Large intestine (tissue), 3 donors: ENCODE measurements around the gene MT2A. TPM values are rescaled to one million over a fixed set of nuclear protein-coding genes. Genes with fewer than 3 reads are reported as not detected.
"Not testable (repeated sequence)": the region's sequence is repeated elsewhere in the genome, so short reads cannot be mapped to it uniquely, and the experiment has no call there.

ENCODE experiments used
- DNase-seq, 2 donors: peaks; one replicate each; pipeline versions ENCODE4 v3.0.0 to v3.0.0-alpha.2; 2013
- H3K27ac ChIP-seq: one replicate; pipeline ENCODE4 v1.5.1; 2013; ENCODE audit warnings: low read length
- H3K27me3 ChIP-seq: 2 replicates; pipeline ENCODE4 v1.6.1; 2013; ENCODE audit warnings: low read length; ENCODE audit not compliant: control insufficient read depth, insufficient read depth
- H3K36me3 ChIP-seq: 2 replicates; pipeline ENCODE4 v1.6.1; 2013; ENCODE audit warnings: low read length; ENCODE audit not compliant: control insufficient read depth, insufficient read depth
- H3K4me1 ChIP-seq: one replicate; pipeline ENCODE4 v1.6.1; 2013; ENCODE audit warnings: low read length; ENCODE audit not compliant: control insufficient read depth, insufficient read depth
- H3K4me3 ChIP-seq: one replicate; pipeline ENCODE4 v1.5.1; 2013; ENCODE audit warnings: low read length
- H3K9me3 ChIP-seq: one replicate; pipeline ENCODE4 v1.6.1; 2013; ENCODE audit warnings: mild to moderate bottlenecking, low read depth, low read length, moderate library complexity; ENCODE audit not compliant: control insufficient read depth
- WGBS: methylation state at CpG from one replicate; pipeline ENCODE4 v1.1.5; 2013; ENCODE audit warnings: low lambda C conversion rate; ENCODE audit not compliant: insufficient coverage; 5-methylcytosine and 5-hydroxymethylcytosine counted together
- polyA plus RNA-seq: library from polyadenylated mRNA; unstranded; fragments of 120-200 nt; gene quantifications from one replicate; pipeline ENCODE4 v1.2.1, GENCODE V29; 2013

Gene MT2A
- polyA plus RNA-seq, 1 donor, result 115 TPM

GRCh38 chr16:56576585-56577299 is 31.6 kb upstream of the MT2A start:
- Histone ChIP-seq H3K27me3 (no peaks in the 10 kb centered on the region), H3K36me3 (no peaks in the 10 kb centered on the region), H3K4me1 (no peaks in the 10 kb centered on the region), H3K4me3 (no peak overlapping the region), H3K27ac (no peak overlapping the region), H3K9me3 (no peaks in the 10 kb centered on the region)
- no CpG with 5 or more reads among the region's 8 CpGs for WGBS
- peak; percentile 83 for DNase-seq

DNA sequence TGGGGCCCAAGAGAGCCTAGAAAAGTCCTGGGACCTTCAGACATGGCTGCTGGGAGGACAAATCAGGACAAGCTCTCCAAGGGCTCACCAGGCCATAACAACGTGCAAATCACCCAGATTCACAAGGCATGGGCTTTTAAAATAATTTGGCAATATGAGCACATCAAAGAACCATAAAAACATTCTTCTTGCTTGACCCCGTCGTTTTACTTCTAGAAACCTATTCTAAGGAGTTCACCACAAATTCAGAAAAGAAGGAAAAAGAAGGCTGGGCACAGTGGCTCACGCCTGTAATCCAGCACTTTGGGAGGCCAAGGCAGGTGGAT is 31.1 kb upstream of the MT2A start:
- WGBS, result 0% methylated on average over 1 of the region's 4 CpGs
- H3K4me1 ChIP-seq, result no peaks in the 10 kb centered on the region
- H3K27me3 ChIP-seq, result no peaks in the 10 kb centered on the region
- H3K4me3 ChIP-seq, result no peak overlapping the region
- no peak overlapping the region for H3K27ac ChIP-seq
- no peaks in the 10 kb centered on the region for H3K36me3 ChIP-seq
- no peaks in the 10 kb centered on the region for H3K9me3 ChIP-seq
- DNase-seq, result no peak

DNA sequence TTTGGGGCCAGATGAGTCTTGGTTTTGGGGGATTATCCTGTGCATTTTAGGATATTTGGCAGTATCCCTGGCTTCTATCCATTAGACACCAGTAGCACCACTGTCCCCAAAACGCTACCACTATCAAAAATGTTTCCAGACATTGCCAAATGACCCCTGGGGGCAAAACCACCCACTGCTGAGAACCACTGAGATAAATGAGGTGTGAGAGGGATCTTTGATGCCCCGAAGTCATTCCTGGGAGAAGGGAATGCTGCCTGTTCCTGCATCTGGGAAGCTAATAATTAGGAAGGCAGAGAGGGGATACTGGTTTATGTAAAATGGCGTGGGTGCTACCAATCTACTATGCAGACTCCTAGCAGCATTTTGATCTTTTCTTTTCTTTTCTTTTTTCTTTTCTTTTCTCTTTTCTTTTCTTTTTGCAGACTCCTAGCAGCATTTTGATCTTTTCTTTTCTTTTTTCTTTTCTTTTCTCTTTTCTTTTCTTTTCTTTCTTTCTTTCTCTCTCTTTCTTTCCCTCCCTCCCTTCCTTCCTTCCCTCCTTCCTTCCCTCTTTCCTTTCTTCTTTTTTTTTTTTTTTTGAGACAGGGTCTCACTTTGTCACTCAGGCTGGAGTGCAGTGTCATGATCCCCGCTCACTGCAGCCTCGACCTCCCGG is 27.9 kb upstream of the MT2A start:
- no peak overlapping the region for H3K4me3 ChIP-seq
- peaks cover 12% of the 10 kb centered on the region for H3K27me3 ChIP-seq
- WGBS, result 21% methylated on average over 2 of the region's 6 CpGs
- no peaks in the 10 kb centered on the region for H3K36me3 ChIP-seq
- H3K4me1 ChIP-seq, result no peaks in the 10 kb centered on the region
- H3K27ac ChIP-seq, result no peak overlapping the region
- H3K9me3 ChIP-seq, result no peaks in the 10 kb centered on the region
- no peak for DNase-seq

DNA sequence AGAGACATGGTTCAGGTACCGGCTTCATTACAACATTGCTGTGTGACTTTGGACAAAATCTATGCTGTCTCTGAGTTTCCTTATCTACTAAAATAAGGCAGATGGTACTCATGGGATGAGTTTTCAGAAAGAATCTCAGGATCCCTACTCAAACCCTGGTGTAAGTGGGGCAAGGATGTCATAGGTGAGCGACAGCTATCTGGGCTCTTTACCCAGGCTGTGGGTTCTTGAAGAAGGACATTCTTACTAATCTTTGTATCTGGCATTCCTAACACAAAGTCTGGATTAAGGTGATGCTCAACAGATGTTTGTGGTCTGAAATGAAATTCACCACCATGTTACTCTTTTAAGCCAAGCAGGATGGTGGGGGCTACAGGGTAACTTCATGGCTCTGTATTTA is 25.5 kb upstream of the MT2A start:
- not testable (repeated sequence) for H3K4me3 ChIP-seq, H3K4me1 ChIP-seq

DNA sequence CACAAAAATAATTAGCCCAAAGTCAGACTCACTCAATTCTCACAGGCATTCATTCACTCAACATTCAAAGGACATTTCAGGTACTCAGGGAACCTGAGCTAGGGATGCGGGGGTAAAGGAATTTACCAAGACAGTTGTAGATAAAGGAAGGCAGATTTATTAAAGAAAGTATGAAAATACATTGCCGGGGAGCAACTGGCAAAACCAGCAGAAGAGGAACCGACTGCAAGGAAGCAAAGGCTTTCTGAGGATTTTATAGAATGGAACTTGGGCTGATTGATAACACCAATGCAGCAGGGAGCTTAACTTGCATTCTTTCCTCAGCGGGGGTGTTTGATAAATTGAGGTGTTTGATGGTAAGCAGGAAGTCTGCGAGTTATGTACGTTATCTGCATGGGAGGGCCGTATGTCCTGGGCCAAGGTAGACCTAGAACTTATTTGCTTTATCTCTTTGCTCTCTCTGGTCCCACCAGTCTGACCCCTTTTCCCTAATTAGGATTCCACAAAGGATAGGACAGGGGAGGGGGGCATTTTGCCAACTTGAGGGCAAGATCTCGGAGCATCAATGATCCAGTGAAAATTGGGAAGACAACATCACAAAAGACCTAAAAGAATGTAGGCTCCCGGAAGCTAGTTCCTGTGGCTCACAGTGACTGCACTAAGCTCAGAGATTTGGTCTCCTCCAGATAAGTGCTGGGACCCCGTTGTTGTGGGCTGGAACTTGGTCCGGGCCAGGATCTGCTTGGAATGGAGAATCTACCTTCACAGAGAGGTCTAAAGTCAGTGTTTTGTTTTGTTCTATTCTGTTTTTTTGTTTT is 24.8 kb upstream of the MT2A start:
- Histone ChIP-seq H3K4me3 (no peak overlapping the region), H3K9me3 (no peaks in the 10 kb centered on the region), H3K27ac (no peak overlapping the region), H3K36me3 (no peaks in the 10 kb centered on the region), H3K4me1 (no peaks in the 10 kb centered on the region), H3K27me3 (peaks cover 31% of the 10 kb centered on the region)
- DNase-seq, result no peak
- 83% methylated on average over 2 of the region's 11 CpGs for WGBS

More for the DNA sequence above, 25.5 kb upstream of the MT2A start:
- no CpG with 5 or more reads among the region's 2 CpGs for WGBS
- peaks cover 24% of the 10 kb centered on the region for H3K27me3 ChIP-seq
- H3K9me3 ChIP-seq, H3K27ac ChIP-seq, H3K36me3 ChIP-seq, DNase-seq: not testable (repeated sequence)

DNA sequence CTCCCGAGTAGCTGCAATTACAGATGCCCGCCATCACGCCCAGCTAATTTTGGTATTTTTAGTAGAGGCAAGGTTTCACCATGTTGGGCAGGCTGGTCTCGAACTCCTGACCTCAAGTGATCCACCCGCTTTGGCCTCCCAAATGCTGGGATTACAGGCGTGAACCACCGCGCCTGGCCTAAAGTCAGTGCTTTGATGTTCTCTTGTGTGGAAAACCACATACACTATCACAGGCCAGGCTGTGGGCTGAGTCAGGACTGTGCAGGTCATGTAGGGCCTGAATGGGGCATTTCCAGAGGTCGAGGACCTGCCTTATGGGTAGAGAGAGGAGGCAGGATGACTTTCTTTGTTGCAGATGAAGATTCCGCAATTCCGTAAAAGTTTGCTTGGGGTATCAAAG is 24.1 kb upstream of the MT2A start:
- Histone ChIP-seq H3K4me3 (no peak overlapping the region), H3K27ac (no peak overlapping the region), H3K36me3 (no peaks in the 10 kb centered on the region), H3K9me3 (no peaks in the 10 kb centered on the region), H3K4me1 (no peaks in the 10 kb centered on the region), H3K27me3 (peaks cover 38% of the 10 kb centered on the region)
- 90% methylated on average over 2 of the region's 11 CpGs for WGBS
- no peak for DNase-seq

GRCh38 chr16:56588781-56589140 is 19.6 kb upstream of the MT2A start:
- H3K27ac ChIP-seq, result no peak overlapping the region
- DNase-seq, result no peak
- H3K4me3 ChIP-seq, result peak overlapping the region; percentile 16
- no peaks in the 10 kb centered on the region for H3K36me3 ChIP-seq
- H3K4me1 ChIP-seq, result peaks cover 12% of the 10 kb centered on the region
- H3K27me3 ChIP-seq, result peaks cover 52% of the 10 kb centered on the region
- no CpG with 5 or more reads among the region's 9 CpGs for WGBS
- no peaks in the 10 kb centered on the region for H3K9me3 ChIP-seq

GRCh38 chr16:56589141-56590039 is 19.0 kb upstream of the MT2A start, which contains the start of gene MT3:
MT3 (plus strand) TSS chr16:56589528; CDS start chr16:56589591, 63 bp downstream.
- peak in 1 of 2 donors; percentile 62 for DNase-seq
- H3K27me3 ChIP-seq, result peaks cover 50% of the 10 kb centered on the region
- no peaks in the 10 kb centered on the region for H3K36me3 ChIP-seq
- no peaks in the 10 kb centered on the region for H3K9me3 ChIP-seq
- peaks cover 12% of the 10 kb centered on the region for H3K4me1 ChIP-seq
- WGBS, result no CpG with 5 or more reads among the region's 87 CpGs
- no peak within 1 kb of the TSS for H3K27ac ChIP-seq
- H3K4me3 ChIP-seq, result peak within 1 kb of the TSS; percentile 28

DNA sequence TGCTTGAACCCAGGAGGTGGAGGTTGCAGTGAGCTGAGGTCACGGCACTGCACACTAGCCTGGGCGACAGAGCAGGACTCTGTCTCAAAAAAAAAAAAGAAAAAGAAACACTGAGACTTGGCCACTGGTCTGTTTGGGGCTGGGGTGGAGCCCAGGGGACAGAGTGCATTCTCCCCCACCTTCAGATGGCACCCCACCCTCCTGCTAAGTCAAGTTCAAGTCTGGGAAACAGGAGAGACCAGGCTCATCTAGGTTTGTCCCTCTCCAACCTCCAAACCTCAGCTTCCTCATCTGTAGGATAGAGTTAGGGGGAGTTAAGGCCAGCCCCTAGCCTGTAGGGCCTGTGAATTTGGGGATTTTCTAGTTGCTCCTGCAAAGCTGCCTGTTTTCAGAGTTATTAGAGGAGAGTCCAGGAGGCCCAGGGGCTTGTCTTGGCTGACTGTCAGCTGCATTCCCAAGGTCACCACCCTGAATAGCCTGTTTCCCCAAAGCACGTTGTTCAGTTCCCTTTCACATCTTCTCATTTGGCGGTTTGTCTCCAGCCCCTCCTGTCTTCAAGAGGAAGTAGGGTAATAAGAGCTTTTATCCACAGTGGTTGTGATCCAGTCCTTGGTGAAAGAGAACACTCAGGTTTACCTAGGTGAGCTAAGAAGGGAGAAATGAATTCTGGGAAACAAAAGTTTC is 16.9 kb upstream of the MT2A start:
- no CpG with 5 or more reads among the region's 4 CpGs for WGBS
- peak in 1 of 2 donors; percentile 50 for DNase-seq
- peaks cover 12% of the 10 kb centered on the region for H3K4me1 ChIP-seq
- H3K36me3 ChIP-seq, result no peaks in the 10 kb centered on the region
- no peak overlapping the region for H3K27ac ChIP-seq
- no peaks in the 10 kb centered on the region for H3K9me3 ChIP-seq
- H3K27me3 ChIP-seq, result peaks cover 41% of the 10 kb centered on the region
- no peak overlapping the region for H3K4me3 ChIP-seq
